Adrenal gland (tissue), 12 donors: ENCODE results near the gene ITIH5. TPM values are rescaled to one million over a fixed set of nuclear protein-coding genes. Genes with fewer than 3 reads are reported as not detected.

Experiments used
- DNase-seq, 7 donors: peaks; one replicate each; pipeline ENCODE4 v3.0.0-alpha.2; 2019 to 2020
- H3K27ac ChIP-seq, 5 donors: fragments of 200-600 bp; sonication (generic) in 4 of 5; 1 replicate in 3 of 5; 2 replicates in 2 of 5; pipeline versions ENCODE4 v1.5.1 to v1.8.0; 2016 to 2020; ENCODE audit warnings: mild to moderate bottlenecking in 1 of 5
- H3K27me3 ChIP-seq: fragments of 200-600 bp; 2 replicates; pipeline ENCODE4 v1.8.0; 2021
- H3K36me3 ChIP-seq, 2 donors: fragments of 200-600 bp; replicated peaks in 1 of 2; 1 replicate in 1 of 2; 2 replicates in 1 of 2; pipeline versions ENCODE4 v1.5.1 to v1.8.0; 2018 to 2022
- H3K4me1 ChIP-seq, 2 donors: fragments of 200-600 bp; replicated peaks in 1 of 2; 1 replicate in 1 of 2; 2 replicates in 1 of 2; pipeline versions ENCODE4 v1.5.1 to v1.8.0; 2018 to 2021
- H3K4me3 ChIP-seq, 4 donors: fragments of 200-600 bp; sonication (generic) in 3 of 4; one replicate each; pipeline ENCODE4 v1.5.1; 2016 to 2018
- H3K9me3 ChIP-seq, 3 donors: fragments of 200-600 bp; sonication (generic) in 1 of 3; replicated peaks in 1 of 3; 1 replicate in 2 of 3; 2 replicates in 1 of 3; pipeline versions ENCODE4 v1.5.1 to v1.8.0; 2016 to 2021
- POLR2A ChIP-seq, 2 donors: fragments of 450-650 bp; IDR thresholded peaks; one replicate each; pipeline ENCODE4 v1.6.1; 2017; ENCODE audit warnings: antibody characterized with exemption in 2 of 2, mild to moderate bottlenecking in 2 of 2, moderate library complexity in 1 of 2
- WGBS, 4 donors: extraction: QIAGEN DNeasy Blood & Tissue Kit in 2 of 4; methylation state at CpG; one replicate each; pipeline versions ENCODE4 v1.1.5 to v1.1.7; 2013 to 2017; 5-methylcytosine and 5-hydroxymethylcytosine counted together
- intact Hi-C, 2 donors: fragments of 100-400 bp; cut with DNase I; formaldehyde crosslinking; loops; one replicate each; pipeline versions ENCODE4 v1.14.1 to v1.15.0; 2022 to 2023
- polyA plus RNA-seq, 3 donors: library from polyadenylated mRNA; stranded (reverse); fragments of 200-250 nt in 2 of 3; fragments of 350-450 nt in 1 of 3; fragmentation: Illumina TruSeq in 1 of 3; extraction: RNeasy Lipid Tissue Mini Kit (QIAGEN cat#74804) in 1 of 3; gene quantifications; one replicate each; pipeline ENCODE4 v1.2.3, GENCODE V29; 2013 to 2014
- total RNA-seq, 9 donors: library from RNA; depleted of rRNA in 4 of 9; stranded (reverse); fragments of >200 nt in 4 of 9; fragments of 120-200 nt in 1 of 9; fragmentation: NEBNext Ultra II Directional in 1 of 9; extraction: Animal tissue kit (Norgen Biotek cat#: 25700) in 1 of 9; gene quantifications; one replicate each; pipeline versions ENCODE4 v1.1.0 to v1.2.4, GENCODE V29; 2013 to 2023
- TF ChIP-seq, protein P1 (sequence below), 6 experiments: fragments of 450-650 bp in 4 of 6; fragments of 200-600 bp in 2 of 6; sonication (generic) in 1 of 6; IDR thresholded peaks; 1 replicate in 5 of 6; 2 replicates in 1 of 6; pipeline versions ENCODE4 v1.5.1 to v1.8.0; 2016 to 2021; ENCODE audit warnings: antibody characterized with exemption in 6 of 6, mild to moderate bottlenecking in 2 of 6, moderate library complexity in 1 of 6
- donor health status: healthy with polysubstance abuse.
- donor health status: Bipolar disorder and iron deficiency.
- donor health status: DM: yes; HTN: yes; CAD: no.
- donor health status: DM: no; HTN: no; CAD: no.
- donor health status: DM: no; HTN: no; CAD: no.
- donor health status: DM: yes; HTN: yes; CAD: no.

Gene ITIH5
- total and polyA plus RNA-seq, 12 donors = 0.66 to 6.2 (median 1.7) TPM

DNA sequence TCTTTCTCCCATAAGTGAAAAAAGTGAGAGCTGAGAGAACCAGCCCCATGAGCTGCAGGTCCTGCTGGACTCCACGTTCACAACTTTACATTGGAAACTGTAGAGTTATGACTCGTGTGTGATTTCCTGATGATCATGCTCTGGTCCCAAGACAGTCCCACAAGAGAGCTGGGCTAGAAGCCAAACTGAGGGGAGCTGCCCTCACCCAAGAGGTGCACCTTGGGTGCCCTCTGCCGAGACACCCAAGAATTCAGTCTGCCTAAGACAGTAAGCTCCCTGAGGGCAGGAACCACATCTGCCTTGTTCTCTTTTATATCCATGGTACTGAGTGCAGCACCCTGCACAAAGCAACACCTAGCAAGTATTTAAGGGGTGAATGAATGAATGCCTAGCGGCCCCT is 143.1 kb downstream of the ITIH5 start:
- peaks cover 15% of the 10 kb centered on the region for H3K27me3 ChIP-seq
- H3K4me1 ChIP-seq = no peaks in the 10 kb centered on the region
- no peaks in the 10 kb centered on the region for H3K9me3 ChIP-seq
- peak in 2 of 7 donors; percentile 29 to 31 for DNase-seq
- H3K27ac ChIP-seq = no peak overlapping the region
- intact Hi-C loops = loop anchor here in 1 of 2 donors (10.0 kb wide), 1 partner anchor 1781 kb away; no protein-coding TSS in a partner anchor
- TF ChIP-seq, protein P1, sequence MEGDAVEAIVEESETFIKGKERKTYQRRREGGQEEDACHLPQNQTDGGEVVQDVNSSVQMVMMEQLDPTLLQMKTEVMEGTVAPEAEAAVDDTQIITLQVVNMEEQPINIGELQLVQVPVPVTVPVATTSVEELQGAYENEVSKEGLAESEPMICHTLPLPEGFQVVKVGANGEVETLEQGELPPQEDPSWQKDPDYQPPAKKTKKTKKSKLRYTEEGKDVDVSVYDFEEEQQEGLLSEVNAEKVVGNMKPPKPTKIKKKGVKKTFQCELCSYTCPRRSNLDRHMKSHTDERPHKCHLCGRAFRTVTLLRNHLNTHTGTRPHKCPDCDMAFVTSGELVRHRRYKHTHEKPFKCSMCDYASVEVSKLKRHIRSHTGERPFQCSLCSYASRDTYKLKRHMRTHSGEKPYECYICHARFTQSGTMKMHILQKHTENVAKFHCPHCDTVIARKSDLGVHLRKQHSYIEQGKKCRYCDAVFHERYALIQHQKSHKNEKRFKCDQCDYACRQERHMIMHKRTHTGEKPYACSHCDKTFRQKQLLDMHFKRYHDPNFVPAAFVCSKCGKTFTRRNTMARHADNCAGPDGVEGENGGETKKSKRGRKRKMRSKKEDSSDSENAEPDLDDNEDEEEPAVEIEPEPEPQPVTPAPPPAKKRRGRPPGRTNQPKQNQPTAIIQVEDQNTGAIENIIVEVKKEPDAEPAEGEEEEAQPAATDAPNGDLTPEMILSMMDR (IDR thresholded peaks at IDR 0.05) = no peak
- TF ChIP-seq POLR2A (IDR thresholded peaks at IDR 0.05) = no peak
- no peak overlapping the region for H3K4me3 ChIP-seq
- WGBS, 4 donors = 49 to 66% (median 59%) methylated on average over 3 to 4 of the region's 4 CpGs
- no peaks in the 10 kb centered on the region for H3K36me3 ChIP-seq

DNA sequence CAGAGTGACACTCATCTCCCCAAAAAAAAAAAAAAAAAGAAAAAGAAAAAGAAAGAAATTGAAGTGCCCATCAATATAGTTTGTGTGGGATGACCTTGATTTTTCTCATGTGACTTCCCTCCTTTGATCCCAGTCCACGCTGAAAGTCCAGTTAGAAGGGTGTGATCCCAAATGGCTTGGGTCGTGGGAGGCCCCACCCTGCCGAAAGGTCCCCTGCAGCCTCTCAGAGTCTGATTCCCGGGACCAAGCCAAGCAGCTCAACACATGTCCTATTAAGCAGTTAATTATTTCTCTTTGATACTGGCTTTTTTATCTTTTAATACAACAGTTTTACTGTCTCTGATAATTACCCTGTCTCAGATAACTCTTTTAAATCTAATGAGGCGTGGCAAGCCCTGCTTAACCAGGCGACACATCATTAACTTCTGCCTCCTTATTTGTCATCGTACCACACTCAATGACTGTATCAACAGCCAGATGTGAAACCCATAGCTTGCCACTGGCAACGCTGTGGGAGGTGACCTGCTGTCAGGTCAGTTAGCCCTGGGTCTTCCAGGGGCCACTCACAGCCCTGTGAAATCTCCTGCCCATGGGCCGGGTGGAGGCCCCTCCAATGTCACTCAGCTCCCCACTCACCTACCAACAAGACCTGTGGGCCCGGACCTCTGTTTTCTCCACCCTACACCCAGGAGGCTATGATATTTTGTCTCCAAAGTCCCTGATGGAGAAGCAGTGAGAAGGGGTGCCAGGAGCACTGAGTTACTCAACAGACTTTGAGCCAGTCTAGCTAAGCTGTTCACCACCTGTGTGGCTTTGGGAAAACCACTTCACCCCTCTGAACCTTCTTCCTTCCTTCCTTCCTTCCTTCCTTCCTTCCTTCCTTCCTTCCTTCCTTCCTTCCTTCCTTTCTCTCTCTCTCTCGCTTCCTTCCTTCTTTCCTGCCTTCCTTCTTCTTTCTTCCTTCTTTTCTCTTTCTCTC is 146.0 kb downstream of the ITIH5 start:
- intact Hi-C loops = loop anchor here in 1 of 2 donors (10.0 kb wide), 1 partner anchor 1784 kb away; no protein-coding TSS in a partner anchor
- no peak for TF ChIP-seq POLR2A (IDR thresholded peaks at IDR 0.05)

DNA sequence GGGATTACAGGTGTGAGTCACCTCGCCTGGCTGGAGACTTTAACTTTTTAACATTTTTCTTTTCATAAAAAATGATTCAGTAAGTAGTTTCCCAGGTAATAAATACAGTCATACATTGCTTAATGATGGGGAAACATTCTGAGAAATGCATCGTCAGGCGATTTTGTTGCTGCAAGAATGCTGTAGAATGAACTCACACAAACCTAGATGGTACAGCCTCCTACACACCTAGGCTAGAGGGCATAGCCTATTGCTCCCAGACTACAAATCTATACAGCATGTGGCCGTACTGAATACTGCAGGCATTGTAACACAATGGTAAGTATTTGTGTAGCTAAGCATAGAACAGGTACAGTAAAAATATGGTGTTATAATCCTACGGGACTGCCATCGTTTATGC is 147.4 kb downstream of the ITIH5 start:
- H3K9me3 ChIP-seq = no peaks in the 10 kb centered on the region
- no peak overlapping the region for H3K4me3 ChIP-seq
- H3K36me3 ChIP-seq = no peaks in the 10 kb centered on the region
- TF ChIP-seq POLR2A (IDR thresholded peaks at IDR 0.05) = no peak
- TF ChIP-seq, protein P1 (IDR thresholded peaks at IDR 0.05) = no peak
- intact Hi-C loops = no loop called here
- H3K4me1 ChIP-seq = peaks cover 0 to 4% of the 10 kb centered on the region in 2 donors
- WGBS, 4 donors = 82 to 93% (median 89%) methylated on average over 6 of the region's 6 CpGs
- no peak overlapping the region for H3K27ac ChIP-seq
- peak in 1 of 7 donors; percentile 15 for DNase-seq
- peaks cover 4% of the 10 kb centered on the region for H3K27me3 ChIP-seq

More for the DNA sequence above, 146.0 kb downstream of the ITIH5 start:
- Histone ChIP-seq H3K4me1 (peaks cover 0 to 4% of the 10 kb centered on the region in 2 donors), H3K27me3 (peaks cover 4% of the 10 kb centered on the region), H3K36me3 (no peaks in the 10 kb centered on the region), H3K27ac (no peak overlapping the region), H3K9me3 (no peaks in the 10 kb centered on the region), H3K4me3 (no peak overlapping the region)
- DNase-seq = peak in 1 of 7 donors; percentile 27
- WGBS, 4 donors = 66 to 80% (median 70%) methylated on average over 11 of the region's 11 CpGs

DNA sequence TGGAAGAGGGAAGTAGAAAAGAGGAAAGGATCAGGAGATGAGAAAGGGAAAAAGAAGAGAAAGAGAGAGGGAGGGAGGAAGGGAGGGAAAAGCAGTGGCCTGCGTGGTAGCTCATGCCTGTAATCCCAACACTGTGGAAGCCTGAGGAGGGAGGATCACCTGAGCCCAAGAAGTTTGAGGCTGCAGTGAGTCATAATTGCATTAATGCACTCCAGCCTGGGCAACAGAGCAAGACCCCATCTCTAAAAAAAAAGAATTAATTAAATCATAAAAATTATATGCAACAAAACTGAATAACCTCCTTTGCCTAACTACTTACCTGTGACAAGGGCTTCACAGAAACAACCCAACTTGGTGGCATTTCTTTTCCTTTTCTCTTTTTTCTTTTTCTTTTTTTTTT is 148.1 kb downstream of the ITIH5 start:
- Histone ChIP-seq H3K36me3 (no peaks in the 10 kb centered on the region), H3K4me3 (no peak overlapping the region), H3K4me1 (peaks cover 0 to 4% of the 10 kb centered on the region in 2 donors), H3K27me3 (peaks cover 2% of the 10 kb centered on the region), H3K9me3 (no peaks in the 10 kb centered on the region), H3K27ac (no peak overlapping the region)
- 83 to 100% (median 86%) methylated on average over 1 of the region's 1 CpG for WGBS, 4 donors
- intact Hi-C loops = no loop called here
- DNase-seq = peak in 1 of 7 donors; percentile 33
- TF ChIP-seq, protein P1 (IDR thresholded peaks at IDR 0.05) = no peak
- TF ChIP-seq POLR2A (IDR thresholded peaks at IDR 0.05) = no peak
